NCI-H526 treated with DMSO at 0.1 percent for 48 hours (cell line): ENCODE data around the gene ELL2.

Source experiments
- DNase-seq: peaks from one replicate; lab custom pipeline; 2025; lab: John Stamatoyannopoulos, UW

ELL2 gene

GRCh38 chr5:95961617-95962474 is at the start of gene ELL2:
Gene ELL2, minus strand, starts transcription at chr5:95961851. Its CDS starts 130 bp downstream, at chr5:95961721.
- peak; percentile 49 for DNase-seq

DNA sequence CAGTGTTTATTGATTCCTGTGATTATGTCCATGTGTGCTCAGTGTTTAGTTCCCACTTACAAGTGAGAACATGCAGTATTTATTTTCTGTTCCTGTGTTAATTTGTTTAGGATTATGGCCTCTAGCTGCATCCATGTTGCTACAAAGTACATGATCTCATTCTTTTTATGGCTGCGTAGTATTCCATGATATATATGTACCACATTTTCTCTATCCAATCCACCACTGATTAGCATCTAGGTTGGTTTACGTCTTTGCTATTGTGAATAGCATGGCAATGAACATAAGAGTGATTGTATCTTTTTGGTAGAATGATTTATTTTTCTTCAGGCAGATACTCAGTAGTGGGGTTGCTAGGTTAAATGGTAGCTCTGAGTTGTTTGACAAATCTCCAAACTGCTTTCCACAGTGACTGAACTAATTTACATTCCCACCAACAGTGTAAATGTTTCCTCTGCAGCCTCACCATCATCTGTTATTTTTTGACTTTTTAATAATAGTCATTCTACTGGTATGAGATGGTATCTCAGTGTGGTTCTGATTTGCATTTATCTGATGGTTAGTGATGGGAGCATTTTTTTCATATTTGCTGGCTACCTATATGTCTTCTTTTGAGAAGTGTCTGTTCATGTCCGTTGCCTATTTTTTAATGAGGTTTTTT is 47.5 kb upstream of the ELL2 start:
- no peak for DNase-seq

DNA sequence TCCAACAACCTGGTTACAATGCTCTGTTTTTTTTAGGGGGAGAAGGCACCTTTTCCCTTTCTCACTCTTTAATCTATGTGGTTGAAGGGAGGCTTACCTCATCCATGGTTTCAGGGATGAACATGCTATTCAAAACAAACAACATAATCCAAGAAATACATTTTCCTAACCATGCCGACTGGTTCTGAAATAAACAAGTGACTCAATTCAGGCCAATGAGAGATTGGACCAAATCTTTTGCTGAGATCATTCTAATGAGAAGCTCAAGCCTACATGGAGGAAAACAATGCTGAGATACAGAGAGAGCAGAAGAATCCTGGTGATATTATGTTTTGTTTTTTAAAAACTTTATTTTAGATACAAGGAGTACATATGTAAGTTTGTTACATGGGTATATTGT is 46.8 kb upstream of the ELL2 start:
- DNase-seq = no peak

DNA sequence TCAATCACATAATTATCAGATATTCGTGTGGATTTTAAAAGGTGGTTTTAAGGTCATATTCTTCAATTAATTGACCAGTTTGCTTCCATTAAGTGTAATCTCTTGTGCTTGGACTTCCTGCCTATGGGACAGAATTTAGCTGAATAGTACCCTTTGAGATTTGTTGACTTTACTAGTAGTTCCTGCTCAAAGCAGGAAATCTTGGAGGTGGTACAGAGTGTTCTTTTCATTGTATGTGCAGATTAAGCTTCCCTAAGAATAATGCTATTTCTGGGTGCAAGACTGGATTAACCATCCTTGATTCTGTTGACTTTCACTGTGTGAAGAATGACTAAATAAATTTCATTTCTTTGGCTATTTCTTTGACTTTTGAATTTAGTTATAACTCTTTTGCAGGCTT is 45.4 kb upstream of the ELL2 start:
- DNase-seq = no peak

- no peak for DNase-seq
Measured at GRCh38 chr5:96006291-96006690, 44.6 kb upstream of the ELL2 start.

DNA sequence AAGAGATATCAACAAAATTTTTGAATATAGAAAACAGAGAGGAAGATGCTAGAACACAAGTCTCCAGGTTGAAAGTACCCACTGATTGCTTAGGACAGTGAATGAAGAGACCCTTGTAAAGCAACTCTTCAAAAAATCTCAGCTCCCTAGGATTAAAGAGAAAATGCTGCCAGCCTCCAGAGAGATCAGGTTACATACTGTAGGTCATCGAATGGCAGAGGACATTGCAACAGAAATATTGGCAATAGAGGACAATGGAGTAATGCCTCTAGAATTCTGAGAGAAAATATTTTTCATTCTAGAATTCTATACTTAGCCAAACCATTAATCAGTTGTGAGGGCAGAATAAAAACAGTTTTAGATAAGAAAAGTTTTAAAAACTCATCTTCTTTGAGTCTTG is 43.1 kb upstream of the ELL2 start:
- no peak for DNase-seq

GRCh38 chr5:96004087-96004486 is 42.4 kb upstream of the ELL2 start:
- no peak for DNase-seq

GRCh38 chr5:96001262-96001661 is 39.6 kb upstream of the ELL2 start:
- DNase-seq = no peak

DNA sequence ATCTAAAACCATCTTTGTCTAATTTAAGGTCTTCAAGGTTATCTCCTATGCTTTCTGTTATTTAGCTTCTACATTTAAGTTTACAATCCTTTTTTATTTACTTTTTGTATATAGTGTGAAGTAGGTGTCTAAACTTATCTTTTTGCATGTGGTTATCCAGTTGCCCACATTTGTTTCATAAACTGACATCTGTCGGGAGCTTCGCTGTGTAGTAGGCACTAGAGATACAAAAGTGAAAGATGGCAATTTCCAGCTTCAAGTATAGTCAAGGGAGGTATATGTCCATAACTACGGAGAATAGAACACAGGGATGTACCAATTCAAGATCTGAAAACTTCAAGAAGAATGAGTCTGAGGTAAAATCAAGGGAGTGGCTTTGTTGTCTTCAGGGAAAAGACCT is 38.7 kb upstream of the ELL2 start:
- DNase-seq = no peak

DNA sequence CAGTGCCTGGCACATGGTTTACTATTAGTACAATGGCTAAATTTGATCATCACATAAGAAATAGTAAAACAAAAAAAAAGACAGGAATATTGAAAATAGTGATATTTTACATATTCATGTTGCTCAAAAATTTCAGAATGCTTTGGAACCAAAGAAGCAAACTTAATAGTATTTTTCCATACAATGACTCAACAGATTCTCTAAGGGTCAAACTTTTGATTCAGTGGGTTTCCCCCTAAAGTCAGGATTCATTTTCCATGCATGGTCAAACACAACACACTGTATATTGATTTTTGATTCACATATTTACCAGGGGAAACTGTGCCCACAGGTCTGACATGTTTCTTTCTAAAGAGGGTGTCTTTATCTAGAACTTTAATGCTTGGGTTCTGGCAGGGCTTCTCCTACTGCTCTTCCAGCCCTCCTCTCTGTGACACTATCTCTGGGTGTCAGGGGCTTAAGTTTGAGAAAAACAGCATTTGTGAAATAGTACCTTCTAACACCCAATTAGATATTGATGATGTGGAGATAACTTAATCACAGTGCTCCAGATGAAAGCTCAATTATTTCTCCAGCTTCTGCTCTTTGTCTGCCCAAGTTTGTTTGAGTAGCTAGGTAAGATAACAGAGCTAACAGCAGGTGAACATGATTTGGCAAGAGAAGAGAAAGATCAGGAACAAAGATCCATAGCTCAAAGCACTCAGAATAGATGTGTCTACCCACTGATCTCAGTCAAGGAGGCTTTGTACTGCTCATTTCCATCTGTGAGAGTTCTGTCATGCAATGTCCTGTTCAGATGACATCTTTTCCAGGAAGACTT is 35.5 kb upstream of the ELL2 start:
- DNase-seq = no peak

DNA sequence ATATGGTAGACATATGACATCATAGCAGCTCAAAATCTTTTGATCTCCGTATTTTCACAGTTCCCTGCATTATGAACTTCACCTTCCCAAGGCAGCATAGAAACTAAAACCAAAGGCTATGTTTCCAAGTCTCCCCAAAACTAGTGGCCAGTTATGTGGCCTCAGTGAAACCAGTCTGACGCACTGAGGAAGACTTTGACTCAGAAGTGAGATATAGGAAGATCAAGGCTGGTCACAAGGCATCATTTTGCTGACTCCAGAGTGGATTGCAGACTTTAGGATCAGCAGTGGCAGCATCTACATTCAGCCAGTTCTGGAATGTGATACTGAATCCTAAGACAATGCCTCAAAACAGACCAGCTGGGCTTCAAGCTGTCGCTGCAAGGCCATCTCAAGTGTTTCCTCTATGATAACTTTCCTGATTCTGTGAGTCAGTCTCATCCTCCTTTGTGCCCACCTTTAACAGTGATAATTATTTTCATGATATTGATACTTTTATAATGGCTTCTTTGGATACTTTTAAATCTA is 34.4 kb upstream of the ELL2 start:
- no peak for DNase-seq

DNA sequence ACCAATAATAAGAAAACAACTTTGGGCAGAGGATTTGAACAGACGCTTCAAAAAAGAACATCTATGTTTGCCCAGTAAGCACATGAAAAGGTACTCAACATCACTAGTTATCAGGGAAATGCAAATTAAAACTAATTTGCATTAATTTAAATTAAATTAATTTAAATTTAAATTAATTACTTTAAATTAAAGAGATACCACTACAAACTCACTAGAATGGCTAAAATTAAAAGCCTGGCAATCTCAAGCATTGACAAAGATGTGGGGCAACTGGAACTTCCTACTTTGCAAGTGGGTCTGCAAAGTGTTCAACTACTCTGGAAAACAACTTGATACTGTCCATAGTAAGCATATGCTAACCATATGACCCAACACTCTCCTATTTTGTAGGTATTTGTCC is 32.1 kb upstream of the ELL2 start:
- no peak for DNase-seq

- DNase-seq = no peak
Measured at GRCh38 chr5:95993266-95993665, 31.6 kb upstream of the ELL2 start.

DNA sequence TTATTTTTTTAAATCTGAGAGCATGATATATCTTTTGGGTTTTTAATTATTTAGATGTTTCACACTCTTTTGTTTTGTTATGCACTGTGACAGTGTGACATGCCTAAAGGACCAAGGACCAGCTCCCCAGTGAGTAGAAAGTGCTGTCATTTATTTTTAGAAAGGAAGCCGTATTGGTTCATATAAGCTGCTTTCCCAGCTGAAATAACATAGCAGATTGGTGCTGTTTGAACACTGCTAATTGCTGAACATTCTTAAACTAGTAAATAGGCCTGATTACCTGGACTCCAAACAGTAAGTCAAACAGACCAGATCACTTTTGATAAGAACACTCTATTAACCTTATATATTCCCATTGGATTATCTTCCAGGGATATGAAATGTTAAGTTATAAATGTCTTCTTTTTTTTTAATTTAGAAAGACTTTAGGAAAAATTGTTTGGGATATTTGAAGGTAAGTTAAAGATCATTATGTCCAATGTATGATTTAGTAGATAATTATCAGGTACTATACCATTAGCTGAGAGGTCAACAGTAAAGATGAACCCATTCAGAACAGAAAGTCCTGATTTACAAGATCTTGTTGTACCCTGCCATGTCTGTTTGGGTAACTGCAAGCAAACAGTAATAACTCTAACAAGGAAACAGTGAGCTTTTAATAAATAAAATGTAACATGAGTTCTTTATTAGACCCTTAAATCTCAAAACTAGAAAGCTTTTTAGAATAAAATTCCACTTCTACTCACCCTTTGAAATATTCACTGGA is 27.8 kb upstream of the ELL2 start:
- no peak for DNase-seq

DNA sequence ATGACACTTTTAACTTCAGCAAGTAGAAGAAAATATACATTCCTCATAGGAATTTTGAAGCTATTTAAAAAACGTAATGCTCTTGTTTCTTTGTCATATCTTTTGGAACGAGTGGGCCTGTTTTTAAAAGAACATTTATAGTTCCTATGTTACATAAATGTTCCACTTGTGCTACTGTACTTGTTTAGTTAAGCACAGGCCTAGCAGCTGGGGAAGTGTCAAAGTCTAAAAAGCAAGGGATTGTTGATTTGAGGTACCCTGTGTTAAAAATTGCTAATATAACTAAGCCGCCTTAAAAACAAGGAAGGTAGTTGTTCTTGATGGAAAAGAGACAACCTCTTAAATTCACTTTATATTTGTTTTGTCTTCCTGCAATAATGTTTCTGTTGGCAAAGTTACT is 27.2 kb upstream of the ELL2 start:
- no peak for DNase-seq

DNA sequence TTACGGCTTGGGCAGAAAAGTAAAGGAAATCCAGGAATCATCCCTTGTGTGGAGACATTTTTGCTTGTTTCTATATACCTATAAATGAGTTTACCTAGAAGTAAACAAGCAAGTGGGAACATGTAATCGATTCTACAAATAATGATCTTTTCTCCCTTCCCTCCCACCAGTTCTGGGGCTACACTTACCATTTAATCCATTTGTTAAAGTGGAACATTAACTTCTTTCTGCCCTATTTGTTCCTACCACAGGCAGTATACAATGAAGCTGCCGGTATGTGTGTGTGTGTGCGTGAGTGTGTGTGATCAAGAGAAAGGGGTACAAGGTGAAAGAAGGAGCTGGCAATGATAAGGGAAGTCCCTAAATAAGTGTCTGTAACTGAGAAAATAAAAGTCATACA is 26.4 kb upstream of the ELL2 start:
- DNase-seq = no peak

DNA sequence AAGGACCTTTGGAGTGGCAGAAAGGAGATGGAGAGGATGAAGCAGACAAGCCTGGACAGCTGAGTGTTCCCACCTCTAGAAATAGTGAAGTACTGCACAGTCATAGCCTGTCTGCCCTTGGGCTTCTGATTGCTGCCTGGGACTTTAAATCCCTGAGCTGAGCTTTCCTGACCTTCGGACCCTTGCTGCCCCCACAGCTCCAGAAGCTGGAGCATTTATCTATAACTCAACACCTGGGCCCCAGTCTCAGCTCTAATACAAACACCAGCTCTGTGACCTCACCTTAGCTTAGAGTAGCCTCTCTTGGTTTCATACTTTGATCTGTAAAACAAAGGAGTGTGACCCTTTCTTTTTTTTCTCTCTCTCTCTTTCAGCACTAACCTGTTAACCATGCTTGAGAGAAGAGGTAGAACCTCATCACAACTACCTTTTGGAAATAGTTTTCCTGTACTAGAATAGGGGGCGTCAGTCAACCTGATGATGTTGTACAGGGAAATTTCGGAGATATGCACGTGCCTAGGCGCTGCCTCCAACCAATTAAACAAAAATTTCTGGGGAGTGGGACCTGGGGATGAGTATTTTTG is 25.4 kb upstream of the ELL2 start:
- DNase-seq = no peak

- DNase-seq = no peak
Measured at GRCh38 chr5:95986001-95986400, 24.4 kb upstream of the ELL2 start.

GRCh38 chr5:95985249-95985648 is 23.6 kb upstream of the ELL2 start:
- DNase-seq = no peak

DNA sequence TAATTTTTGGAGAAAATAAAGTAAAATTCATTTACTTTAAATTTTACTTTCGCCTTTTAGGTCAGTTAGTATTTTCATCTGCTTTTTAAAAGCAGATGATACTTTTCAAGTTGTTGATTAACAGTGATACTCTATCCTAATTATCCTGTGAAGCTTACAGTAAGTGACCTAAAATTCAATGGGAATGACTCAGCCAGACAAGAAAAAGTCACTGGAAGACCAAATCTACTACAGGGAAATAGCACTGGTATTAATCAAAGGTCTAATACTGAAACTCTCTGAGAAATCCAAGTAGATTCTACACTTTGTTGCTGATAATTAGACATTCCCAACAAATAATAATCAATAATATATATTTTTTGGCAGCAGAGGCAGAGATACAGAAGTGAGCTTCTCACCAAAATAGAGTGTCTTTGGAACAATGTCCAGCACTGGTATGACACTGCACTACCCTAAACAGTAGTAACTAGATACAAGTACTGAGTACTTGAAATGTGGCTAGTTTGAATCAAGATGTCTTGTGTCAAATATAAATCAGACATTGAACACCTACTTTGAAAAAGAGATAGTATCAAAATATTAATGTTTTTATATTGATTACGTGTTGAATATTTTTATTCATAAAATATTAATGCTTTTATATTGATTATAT is 22.8 kb upstream of the ELL2 start:
- DNase-seq = no peak

GRCh38 chr5:95983509-95983908 is 21.9 kb upstream of the ELL2 start:
- DNase-seq = no peak
